OCI-M1 (cell line): ENCODE results near the gene NRG3.
"Not testable (repeated sequence)": the region's sequence is repeated elsewhere in the genome, so short reads cannot be mapped to it uniquely, and the experiment has no call there.

Source experiments
- DNase-seq: peaks from one replicate; lab custom pipeline; 2025; lab: John Stamatoyannopoulos, UW

Gene NRG3

GRCh38 chr10:82914655-82915136, 1039.7 kb downstream of the NRG3 start:
- no peak for DNase-seq

GRCh38 chr10:82916941-82917340, 1041.9 kb downstream of the NRG3 start:
- no peak for DNase-seq

DNA sequence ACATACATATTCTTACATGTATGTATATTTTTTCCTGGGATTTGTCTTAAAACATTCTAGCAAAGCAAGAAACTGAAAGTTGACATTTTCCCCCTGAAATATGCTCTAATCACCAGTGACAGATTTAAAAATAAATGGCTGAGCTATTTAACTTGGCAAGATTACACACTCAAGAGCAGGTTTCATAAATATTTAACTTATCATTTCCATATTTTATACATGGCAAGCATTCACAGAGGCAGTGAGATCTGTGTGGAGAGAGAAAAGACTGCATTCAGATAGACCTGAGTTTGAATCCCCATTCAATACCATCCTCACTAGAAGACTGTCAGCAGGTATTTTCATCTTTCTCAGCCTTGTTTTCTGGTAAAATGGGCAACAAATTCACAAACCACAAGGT, 1043.0 kb downstream of the NRG3 start:
- DNase-seq = no peak

DNA sequence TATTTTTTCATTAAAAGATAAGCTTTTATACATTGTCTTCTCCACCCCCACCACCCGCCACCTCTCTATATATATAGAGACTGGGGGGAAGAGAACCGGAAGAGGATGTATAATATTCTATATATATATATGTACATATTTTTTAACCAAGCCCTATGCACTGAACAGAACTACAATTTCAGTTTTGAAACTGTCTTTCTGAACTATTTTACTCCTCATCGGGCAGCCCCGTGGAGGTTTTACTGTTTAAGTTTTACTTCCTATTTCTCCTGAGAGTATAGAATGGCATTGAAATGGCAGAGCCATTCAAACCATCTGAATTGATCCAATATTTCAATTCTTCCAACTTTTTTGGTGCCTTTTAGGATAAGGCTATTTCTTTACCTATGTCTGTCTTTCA, 1047.1 kb downstream of the NRG3 start:
- DNase-seq = no peak

DNA sequence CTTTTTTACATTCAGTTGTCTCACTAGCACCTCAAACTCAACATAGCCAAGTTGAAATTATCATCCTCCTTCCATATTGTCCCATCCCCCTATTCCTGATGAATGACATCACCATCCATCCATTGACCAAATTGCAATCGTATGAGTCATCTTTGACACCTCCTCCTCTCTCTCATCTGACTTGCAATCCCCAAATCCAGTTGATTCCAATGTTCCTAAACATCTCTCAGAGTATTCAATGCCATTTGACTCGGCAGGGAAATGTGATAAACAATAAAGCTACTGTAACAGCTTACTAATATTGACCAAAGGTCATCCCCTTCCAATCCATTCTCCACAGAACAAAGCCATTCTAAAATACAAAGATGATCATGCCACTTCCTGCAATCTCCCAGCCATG, 1047.8 kb downstream of the NRG3 start:
- no peak for DNase-seq

GRCh38 chr10:82924711-82925110, 1049.7 kb downstream of the NRG3 start:
- no peak for DNase-seq

DNA sequence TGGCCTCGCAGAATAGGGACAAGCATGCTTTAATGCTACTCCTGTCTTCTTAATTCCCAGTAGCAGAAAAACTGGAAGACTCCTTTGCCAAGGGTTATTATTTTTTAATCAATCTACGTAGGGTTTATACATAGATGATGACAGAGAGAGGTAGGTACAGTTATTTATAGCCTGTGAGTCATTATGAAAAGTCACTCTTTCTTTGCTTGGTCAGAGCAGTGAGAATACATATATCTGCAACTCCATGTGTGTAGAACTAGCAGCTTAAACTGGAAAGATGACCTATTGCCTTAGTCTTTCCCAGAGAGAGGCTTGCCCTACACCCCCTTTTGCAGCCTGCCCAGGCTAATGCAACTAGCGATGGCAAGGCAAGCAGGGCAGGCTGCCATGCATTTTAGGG, 1050.6 kb downstream of the NRG3 start:
- no peak for DNase-seq

- DNase-seq = no peak
Observed at GRCh38 chr10:82932451-82932850, 1057.5 kb downstream of the NRG3 start.

DNA sequence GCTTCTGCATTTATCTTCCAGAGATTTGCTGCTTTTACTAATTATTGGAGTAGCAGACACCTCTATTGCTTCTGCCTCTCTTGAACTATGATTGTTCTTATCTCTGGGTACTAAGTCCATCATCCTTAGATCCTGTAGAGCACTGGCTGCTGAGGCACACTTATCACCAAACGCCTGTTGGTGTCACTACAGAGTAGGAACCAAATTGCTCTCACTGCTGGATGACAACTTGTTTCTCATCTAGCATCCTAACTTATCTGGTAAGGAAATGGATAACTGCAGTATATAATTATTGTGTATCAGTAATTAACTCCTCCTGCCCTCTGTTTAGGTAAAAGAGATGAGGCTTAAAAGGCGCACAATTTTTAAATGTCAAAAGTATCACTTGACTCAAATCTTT, 1059.4 kb downstream of the NRG3 start:
- DNase-seq = peak; percentile 14

DNA sequence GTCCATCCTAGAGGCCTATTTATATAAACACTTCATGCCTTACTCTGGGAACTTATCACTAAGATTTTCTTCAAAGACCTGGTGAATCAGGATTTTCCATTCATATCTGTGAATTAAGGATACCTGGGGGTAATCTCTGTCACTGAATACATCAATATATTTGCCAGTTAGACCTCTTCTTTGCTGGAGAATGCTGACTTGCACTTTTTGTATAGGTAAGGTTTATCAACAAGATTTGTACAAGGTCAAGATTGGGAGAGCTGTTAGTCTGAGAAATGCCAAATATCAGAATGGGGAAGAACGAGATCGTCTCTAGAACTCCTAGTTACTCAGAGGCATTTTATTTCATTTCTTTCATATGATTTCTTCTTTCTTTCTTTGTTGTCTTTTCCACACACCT, 1060.0 kb downstream of the NRG3 start:
- no peak for DNase-seq

GRCh38 chr10:82938331-82938730, 1063.3 kb downstream of the NRG3 start:
- no peak for DNase-seq

DNA sequence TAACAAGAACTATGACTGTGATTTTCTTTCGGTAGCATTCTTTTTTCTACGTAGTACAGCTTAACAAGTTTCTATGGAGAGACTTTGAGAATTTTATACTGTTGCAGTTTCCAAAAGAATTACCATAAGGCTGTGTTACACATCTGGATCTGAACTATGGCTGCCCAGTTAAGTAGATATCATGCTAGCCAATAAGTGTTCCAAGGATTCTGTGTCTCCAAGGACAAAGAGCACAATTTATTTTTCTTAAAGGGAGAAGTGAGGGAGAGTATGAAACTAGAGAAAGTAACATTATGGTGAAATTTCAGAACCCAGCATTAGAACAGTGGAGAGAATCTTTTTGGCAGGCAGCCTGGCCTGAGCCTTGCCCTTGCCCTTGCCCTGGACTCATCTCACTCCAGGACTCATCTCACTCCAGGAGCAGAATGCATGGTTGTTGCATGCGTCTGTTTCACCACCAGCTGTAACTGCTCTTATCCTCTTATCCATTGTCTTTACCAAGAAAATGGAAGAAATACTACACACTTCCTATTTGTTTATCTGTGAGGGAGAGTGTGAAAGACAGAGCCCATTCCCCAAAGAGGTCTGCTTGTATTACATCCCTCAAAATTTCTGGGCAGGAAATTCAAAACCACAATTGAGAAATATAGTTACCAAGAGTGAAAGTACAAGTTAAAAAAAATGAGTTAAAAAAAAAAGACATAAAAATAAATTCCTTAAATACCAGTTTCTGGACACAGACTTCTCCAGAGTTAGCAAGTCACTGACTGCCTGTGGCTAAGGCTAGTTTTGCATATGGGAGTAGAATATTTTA, 1067.5 kb downstream of the NRG3 start:
- peak; percentile 24 for DNase-seq

- DNase-seq = no peak
Observed at GRCh38 chr10:82943142-82943541, 1068.1 kb downstream of the NRG3 start.

GRCh38 chr10:82949816-82950575, 1075.0 kb downstream of the NRG3 start:
- DNase-seq = no peak

DNA sequence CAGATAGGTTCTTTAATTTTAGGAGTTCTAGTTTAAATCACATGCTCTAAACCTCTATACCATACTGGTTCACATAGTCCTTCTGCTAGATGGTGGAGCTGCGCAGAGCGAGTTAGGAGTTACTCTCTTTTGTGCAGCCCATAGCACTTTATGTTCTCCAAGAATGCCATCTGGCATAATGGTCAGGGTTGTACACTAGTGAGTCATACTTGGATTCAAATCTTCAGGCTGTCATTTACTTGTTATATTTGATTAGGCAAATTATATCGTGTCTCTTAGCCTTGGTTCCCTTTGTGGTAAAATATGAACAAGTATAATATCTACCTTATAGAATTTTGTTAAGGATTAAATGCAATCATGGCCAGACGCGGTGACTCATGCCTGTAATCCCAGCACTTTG, 1078.3 kb downstream of the NRG3 start:
- DNase-seq = no peak

- no peak for DNase-seq
Observed at GRCh38 chr10:82953909-82954308, 1078.9 kb downstream of the NRG3 start.

DNA sequence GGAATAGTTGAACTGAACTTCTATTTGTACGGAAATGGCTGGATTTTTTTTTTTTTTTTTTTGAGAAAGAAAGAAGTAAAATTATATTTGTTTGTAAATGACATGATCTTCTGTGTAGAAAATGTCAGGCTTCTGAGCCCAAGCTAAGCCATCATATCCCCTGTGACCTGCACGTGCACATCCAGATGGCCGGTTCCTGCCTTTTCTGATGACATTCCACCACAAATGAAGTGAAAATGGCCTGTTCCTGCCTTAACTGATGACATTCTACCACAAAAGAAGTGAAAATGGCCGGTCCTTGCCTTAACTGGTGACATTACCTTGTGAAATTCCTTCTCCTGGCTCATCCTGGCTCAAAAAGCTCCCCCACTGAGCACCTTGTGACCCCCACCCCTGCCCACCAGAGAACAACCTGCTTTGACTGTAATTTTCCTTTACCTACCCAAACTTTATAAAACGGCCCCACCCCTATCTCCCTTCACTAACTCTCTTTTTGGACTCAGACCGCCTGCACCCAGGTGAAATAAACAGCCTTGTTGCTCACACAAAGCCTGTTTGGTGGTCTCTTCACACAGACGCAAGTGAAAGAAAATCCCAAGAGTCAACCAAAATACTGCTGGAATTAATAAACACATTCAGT, 1085.5 kb downstream of the NRG3 start:
- not testable (repeated sequence) for DNase-seq

DNA sequence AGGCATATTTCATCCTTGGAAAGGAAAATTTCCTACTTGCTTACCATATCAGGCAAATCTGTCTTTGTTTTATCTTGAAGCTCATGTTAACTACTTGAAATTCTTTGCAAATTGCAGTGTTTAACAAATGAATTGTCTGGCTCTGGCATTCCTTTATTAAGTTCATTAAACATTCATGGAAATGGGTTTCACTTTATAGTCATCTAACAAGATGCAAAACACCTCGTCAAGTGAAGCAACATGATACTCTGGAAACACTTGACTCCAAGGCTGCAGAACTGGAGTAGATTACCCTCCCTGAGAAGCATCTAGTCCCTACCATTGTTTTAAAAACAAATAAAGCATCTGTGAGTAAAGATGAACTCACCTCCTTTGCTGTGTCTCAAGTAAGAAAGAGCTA, 1086.9 kb downstream of the NRG3 start:
- DNase-seq = no peak

- DNase-seq = no peak
Observed at GRCh38 chr10:82966130-82966529, 1091.1 kb downstream of the NRG3 start.

- no peak for DNase-seq
Observed at GRCh38 chr10:82968533-82968932, 1093.5 kb downstream of the NRG3 start.

GRCh38 chr10:82969405-82969804, 1094.4 kb downstream of the NRG3 start:
- peak; percentile 55 for DNase-seq

DNA sequence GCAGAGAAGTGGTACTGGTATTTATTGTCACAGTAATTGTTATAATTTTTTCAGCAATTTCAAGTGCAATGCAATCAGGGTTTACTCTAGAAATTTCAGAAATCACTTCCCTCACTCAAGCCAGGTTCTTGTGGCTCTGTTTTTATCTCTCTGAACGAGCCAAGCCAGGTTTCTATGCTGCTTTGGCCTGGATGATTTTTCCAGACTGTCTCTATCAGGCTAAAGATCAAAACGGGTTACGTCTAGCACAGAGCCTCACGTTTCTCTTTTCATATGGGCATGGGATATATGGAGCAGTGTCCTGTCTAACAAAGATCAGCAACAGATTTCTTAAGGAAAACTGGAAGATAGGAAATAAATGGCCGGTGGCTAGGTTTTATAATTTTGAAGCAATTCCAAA, 1105.3 kb downstream of the NRG3 start:
- DNase-seq = no peak
